Mucosa of descending colon (tissue), 3 donors: ENCODE results near the gene ARHGAP4. TPM values are rescaled to one million over a fixed set of nuclear protein-coding genes. Genes with fewer than 3 reads are reported as not detected.
A peak's percentile ranks its signal among the peaks of the same experiment; 100 is the strongest.

Experiments
- ATAC-seq: fragments of 200-7000 bp; cut with Tn5 transposase; one replicate; pipeline ENCODE4 v1.9.1; 2020; ENCODE audit warnings: mild to moderate bottlenecking, moderate library complexity
- DNase-seq, 3 donors: peaks; one replicate each; pipeline ENCODE4 v3.0.0-alpha.2; 2020
- H3K36me3 ChIP-seq: fragments of 200-600 bp; one replicate; pipeline ENCODE4 v1.8.0; 2021; ENCODE audit warnings: low read depth, mild to moderate bottlenecking
- H3K4me1 ChIP-seq: fragments of 200-600 bp; one replicate; pipeline ENCODE4 v1.8.0; 2021; ENCODE audit warnings: low read depth, mild to moderate bottlenecking
- H3K4me3 ChIP-seq: fragments of 200-600 bp; one replicate; pipeline ENCODE4 v1.8.0; 2021; ENCODE audit warnings: mild to moderate bottlenecking
- H3K9me3 ChIP-seq: fragments of 200-600 bp; one replicate; pipeline ENCODE4 v1.8.0; 2021; ENCODE audit warnings: mild to moderate bottlenecking
- CTCF ChIP-seq: fragments of 200-600 bp; IDR thresholded peaks from one replicate; pipeline ENCODE4 v1.8.0; 2022; ENCODE audit warnings: antibody characterized with exemption, mild to moderate bottlenecking
- intact Hi-C, 2 donors: fragments of 100-400 bp; cut with DNase I in 1 of 2; cut with micrococcal nuclease in 1 of 2; formaldehyde crosslinking; loops; one replicate each; pipeline versions ENCODE4 v1.11.0 to v1.11.1; 2022; cut with DNase I, micrococcal nuclease
- total RNA-seq, 3 donors: library from RNA; stranded (reverse); fragmentation: NEBNext Ultra II Directional in 2 of 3; extraction: Animal tissue kit (Norgen Biotek cat#: 25700) in 2 of 3; gene quantifications; one replicate each; pipeline versions ENCODE4 v1.2.1 to v1.2.4, GENCODE V29; 2021 to 2023
- donor health status: DM: no; HTN: no; CAD: no; lungs with moderate emphysema.
- donor health status: DM: no; HTN: no; CAD: no.
- donor health status: DM: no; HTN: yes; CAD: no.

Gene ARHGAP4
- total RNA-seq, 3 donors from 2014 or later: 35.0 to 47.8 (median 36.7) TPM

DNA sequence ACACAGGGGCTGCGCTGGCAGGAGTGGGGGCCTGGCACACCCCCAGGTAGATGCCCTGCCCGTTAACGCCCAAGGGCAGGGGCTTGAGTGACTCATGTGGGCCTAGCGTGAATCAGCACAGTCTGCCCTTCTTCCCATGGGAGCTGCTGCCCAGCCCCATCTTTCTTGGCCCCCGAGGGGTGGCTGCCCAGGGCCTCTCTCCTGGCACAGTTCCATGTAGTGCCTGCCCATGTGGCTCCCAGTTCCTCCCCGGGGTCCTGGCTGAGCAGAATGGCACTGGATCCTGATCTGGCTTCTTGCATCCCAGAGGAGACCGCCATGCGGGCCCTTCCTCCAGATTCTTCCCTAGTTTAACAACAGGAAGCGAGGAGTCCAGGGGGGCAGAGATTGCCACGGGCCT is 23.7 kb downstream of the ARHGAP4 start:
- Histone ChIP-seq H3K4me1 (no peaks in the 10 kb centered on the region), H3K4me3 (no peak overlapping the region), H3K9me3 (no peaks in the 10 kb centered on the region), H3K36me3 (no peaks in the 10 kb centered on the region)
- TF ChIP-seq CTCF: no peak
- ATAC-seq: no peak
- no peak for DNase-seq
- intact Hi-C loops: no loop called here

GRCh38 chrX:153901753-153902140 is 24.3 kb downstream of the ARHGAP4 start:
- ATAC-seq (no peak), DNase-seq (no peak)
- intact Hi-C loops: no loop called here
- no peak overlapping the region for H3K4me3 ChIP-seq
- no peaks in the 10 kb centered on the region for H3K9me3 ChIP-seq
- no peaks in the 10 kb centered on the region for H3K36me3 ChIP-seq
- TF ChIP-seq CTCF: no peak
- H3K4me1 ChIP-seq: no peaks in the 10 kb centered on the region

- TF ChIP-seq CTCF: no peak
- DNase-seq (peak in 1 of 3 donors; percentile 47), ATAC-seq (peak; percentile 64)
- H3K4me1 ChIP-seq: no peaks in the 10 kb centered on the region
- no peaks in the 10 kb centered on the region for H3K36me3 ChIP-seq
- intact Hi-C loops: no loop called here
- no peaks in the 10 kb centered on the region for H3K9me3 ChIP-seq
- no peak overlapping the region for H3K4me3 ChIP-seq
These were observed 25.0 kb downstream of the ARHGAP4 start for GRCh38 chrX:153900831-153901752.

DNA sequence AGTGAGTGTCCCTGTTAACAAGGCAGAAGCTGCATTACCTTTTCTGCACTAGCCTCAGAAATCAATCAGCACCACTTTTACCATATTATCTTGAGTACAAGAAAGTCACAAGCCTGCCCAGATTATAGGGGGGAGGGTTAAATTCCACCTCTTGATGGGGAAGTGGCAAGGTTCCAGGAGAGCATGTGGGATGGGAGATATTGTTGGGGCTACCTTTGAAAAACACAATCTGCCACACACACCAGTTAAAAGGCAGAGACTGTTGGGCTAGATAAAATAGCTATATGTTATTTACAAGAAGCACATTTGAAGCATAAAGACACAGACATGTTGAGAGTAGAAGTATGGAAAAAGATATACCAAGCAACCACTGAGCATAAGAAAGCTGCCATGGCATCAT is 28.2 kb downstream of the ARHGAP4 start:
- ATAC-seq (no peak), DNase-seq (no peak)
- H3K4me3 ChIP-seq: no peak overlapping the region
- no peaks in the 10 kb centered on the region for H3K4me1 ChIP-seq
- H3K9me3 ChIP-seq: no peaks in the 10 kb centered on the region
- TF ChIP-seq CTCF: no peak
- no peaks in the 10 kb centered on the region for H3K36me3 ChIP-seq
- intact Hi-C loops: no loop called here

- Histone ChIP-seq H3K4me1 (no peaks in the 10 kb centered on the region), H3K9me3 (no peaks in the 10 kb centered on the region), H3K36me3 (no peaks in the 10 kb centered on the region), H3K4me3 (no peak overlapping the region)
- no peak for TF ChIP-seq CTCF
- DNase-seq (no peak), ATAC-seq (no peak)
- intact Hi-C loops: no loop called here
These were observed 36.9 kb downstream of the ARHGAP4 start for GRCh38 chrX:153889123-153889522.
